ENCODE results near the gene STEAP3. TPM values are rescaled to one million over a fixed set of nuclear protein-coding genes. Genes with fewer than 3 reads are reported as not detected.
"Not testable (repeated sequence)": the region's sequence is repeated elsewhere in the genome, so short reads cannot be mapped to it uniquely, and the experiment has no call there.

STEAP3 gene
- total RNA-seq, 4 donors from 2014 or later: 5.5 to 19.8 (median 8.1) TPM

- no peak overlapping the region for H3K27ac ChIP-seq
- no peaks in the 10 kb centered on the region for H3K4me1 ChIP-seq
- no peaks in the 10 kb centered on the region for H3K27me3 ChIP-seq
- no peak for DNase-seq (ENCODE audit: low spot score in 2 of 2)
- peaks cover 0 to 6% (median under 1%) of the 10 kb centered on the region in 4 donors for H3K9me3 ChIP-seq
- WGBS, 2 donors: 84 to 90% methylated on average over 6 of the region's 6 CpGs
- H3K36me3 ChIP-seq: peaks cover 0 to 7% (median 0%) of the 10 kb centered on the region in 3 donors
- H3K4me3 ChIP-seq: no peak overlapping the region
- TF ChIP-seq EP300 (IDR thresholded peaks at IDR 0.05): no peak
- TF ChIP-seq POLR2A (IDR thresholded peaks at IDR 0.05): no peak
- TF ChIP-seq CTCF (IDR thresholded peaks at IDR 0.05): no peak
Observed at GRCh38 chr2:119265693-119266066, 42.0 kb downstream of the STEAP3 start.

- DNase-seq (ENCODE audit: low spot score in 2 of 2): no peak
- H3K9me3 ChIP-seq: peaks cover 0 to 6% (median 1%) of the 10 kb centered on the region in 4 donors
- TF ChIP-seq CTCF (IDR thresholded peaks at IDR 0.05): no peak
- no peak for TF ChIP-seq EP300 (IDR thresholded peaks at IDR 0.05)
- TF ChIP-seq POLR2A (IDR thresholded peaks at IDR 0.05): no peak
- 77 to 88% methylated on average over 8 of the region's 8 CpGs for WGBS, 2 donors
- no peak overlapping the region for H3K4me3 ChIP-seq
- no peaks in the 10 kb centered on the region for H3K4me1 ChIP-seq
- H3K36me3 ChIP-seq: peaks cover 0 to 7% (median 0%) of the 10 kb centered on the region in 3 donors
- H3K27ac ChIP-seq: no peak overlapping the region
- no peaks in the 10 kb centered on the region for H3K27me3 ChIP-seq
Observed at GRCh38 chr2:119266091-119266589, 42.5 kb downstream of the STEAP3 start.

GRCh38 chr2:119267604-119268003, 44.0 kb downstream of the STEAP3 start:
- no peak overlapping the region for H3K4me3 ChIP-seq
- H3K9me3 ChIP-seq: peaks cover 0 to 6% (median 1%) of the 10 kb centered on the region in 4 donors
- no peak for DNase-seq (ENCODE audit: low spot score in 2 of 2)
- H3K27me3 ChIP-seq: no peaks in the 10 kb centered on the region
- peaks cover 0 to 7% (median 0%) of the 10 kb centered on the region in 3 donors for H3K36me3 ChIP-seq
- TF ChIP-seq POLR2A (IDR thresholded peaks at IDR 0.05) (no peak), EP300 (IDR thresholded peaks at IDR 0.05) (no peak), CTCF (IDR thresholded peaks at IDR 0.05) (no peak)
- no peaks in the 10 kb centered on the region for H3K4me1 ChIP-seq
- H3K27ac ChIP-seq: no peak overlapping the region

- Histone ChIP-seq H3K9me3 (no peaks in the 10 kb centered on the region), H3K27ac (no peak overlapping the region), H3K36me3 (no peaks in the 10 kb centered on the region), H3K4me3 (no peak overlapping the region), H3K27me3 (no peaks in the 10 kb centered on the region), H3K4me1 (no peaks in the 10 kb centered on the region)
- TF ChIP-seq EP300 (IDR thresholded peaks at IDR 0.05) (no peak), CTCF (IDR thresholded peaks at IDR 0.05) (no peak), POLR2A (IDR thresholded peaks at IDR 0.05) (no peak)
- no peak for DNase-seq (ENCODE audit: low spot score in 2 of 2)
- WGBS, 2 donors: 66% methylated on average over 8 of the region's 8 CpGs
Observed at GRCh38 chr2:119276864-119277263, 53.2 kb downstream of the STEAP3 start.

- H3K4me1 ChIP-seq: not testable (repeated sequence)
Observed at GRCh38 chr2:119278385-119278784, 54.8 kb downstream of the STEAP3 start.

GRCh38 chr2:119278946-119279345, 55.3 kb downstream of the STEAP3 start:
- 89 to 90% methylated on average over 6 of the region's 6 CpGs for WGBS, 2 donors
- H3K27me3 ChIP-seq: no peaks in the 10 kb centered on the region
- no peaks in the 10 kb centered on the region for H3K9me3 ChIP-seq
- no peaks in the 10 kb centered on the region for H3K36me3 ChIP-seq
- DNase-seq (ENCODE audit: low spot score in 2 of 2): no peak
- no peak overlapping the region for H3K4me3 ChIP-seq
- H3K4me1 ChIP-seq: peaks cover 0 to 10% (median 5%) of the 10 kb centered on the region in 4 donors
- H3K27ac ChIP-seq: no peak overlapping the region
- no peak for TF ChIP-seq EP300 (IDR thresholded peaks at IDR 0.05)
- TF ChIP-seq POLR2A (IDR thresholded peaks at IDR 0.05): no peak
- TF ChIP-seq CTCF (IDR thresholded peaks at IDR 0.05): no peak

More at GRCh38 chr2:119278385-119278784, 54.8 kb downstream of the STEAP3 start:
- not testable (repeated sequence) for H3K9me3 ChIP-seq; H3K27ac ChIP-seq; DNase-seq (ENCODE audit: low spot score in 2 of 2); H3K4me3 ChIP-seq; H3K36me3 ChIP-seq; H3K27me3 ChIP-seq
- 71 to 85% methylated on average over 2 of the region's 2 CpGs for WGBS, 2 donors
